GM12891 (cell line): ENCODE data around the gene CMTM7.

Experiments used
- PAX5 ChIP-seq: IDR thresholded peaks from 2 replicates; pipeline ENCODE4 v1.6.1; 2011; ENCODE audit warnings: low read length, moderate library complexity, mild to moderate bottlenecking; ENCODE audit not compliant: insufficient read depth, severe bottlenecking
- POLR2A ChIP-seq: IDR thresholded peaks from 2 replicates; pipeline ENCODE4 v1.6.1; 2011; ENCODE audit warnings: low read depth, low read length, control low read depth
- POLR2AphosphoS5 ChIP-seq: IDR thresholded peaks from 2 replicates; pipeline ENCODE4 v1.6.1; 2011; ENCODE audit warnings: low read depth, low read length, control low read depth
- POU2F2 ChIP-seq: IDR thresholded peaks from 2 replicates; pipeline ENCODE4 v1.6.1; 2011; ENCODE audit warnings: low read depth, mild to moderate bottlenecking, control low read depth, low read length, moderate library complexity
- SPI1 ChIP-seq: IDR thresholded peaks from 2 replicates; pipeline ENCODE4 v1.6.1; 2011; ENCODE audit warnings: low read depth, low read length, control low read depth
- TAF1 ChIP-seq: IDR thresholded peaks from 2 replicates; pipeline ENCODE4 v1.6.1; 2011; ENCODE audit warnings: low read depth, low read length, control low read depth

- no peak for TF ChIP-seq POLR2A
- no peak for TF ChIP-seq TAF1
- TF ChIP-seq POLR2AphosphoS5: no peak
- TF ChIP-seq POU2F2: no peak
- no peak for TF ChIP-seq SPI1
- TF ChIP-seq PAX5: no peak
Measured at GRCh38 chr3:32355751-32356291, 35.8 kb upstream of the CMTM7 start.
